HFFc6 (cell line): ENCODE measurements around the gene ZC3H15. TPM values are rescaled to one million over a fixed set of nuclear protein-coding genes. Genes with fewer than 3 reads are reported as not detected.
A peak's percentile ranks its signal among the peaks of the same experiment; 100 is the strongest.

Experiments
- DNase-seq: peaks from one replicate; pipeline ENCODE4 v3.0.0-alpha.2; 2018
- H3K27ac Mint-ChIP-seq: 2 replicates; pipeline ENCODE4 v1.8.0; 2020; ENCODE audit warnings: mild to moderate bottlenecking, mixed read lengths
- H3K27me3 Mint-ChIP-seq: 2 replicates; pipeline ENCODE4 v1.8.0; 2021; ENCODE audit warnings: mild to moderate bottlenecking, moderate library complexity, mixed read lengths; ENCODE audit not compliant: insufficient read depth
- H3K36me3 Mint-ChIP-seq: 2 replicates; pipeline ENCODE4 v1.8.0; 2021; ENCODE audit warnings: low read depth, mixed read lengths
- H3K4me1 Mint-ChIP-seq: 2 replicates; pipeline ENCODE4 v1.8.0; 2020; ENCODE audit warnings: low read depth, mixed read lengths
- H3K4me3 Mint-ChIP-seq: 2 replicates; pipeline ENCODE4 v1.8.0; 2020; ENCODE audit warnings: mild to moderate bottlenecking, moderate library complexity, mixed read lengths
- H3K9me3 Mint-ChIP-seq: 2 replicates; pipeline ENCODE4 v1.8.0; 2020; ENCODE audit warnings: mild to moderate bottlenecking, mixed read lengths
- total RNA-seq, 6 experiments: library from RNA; stranded (reverse); fragmentation: NEBNext Ultra II Directional; extraction: Animal tissue kit (Norgen Biotek cat#: 25700); gene quantifications; 2 replicates in 1 of 6; 3 replicates in 5 of 6; pipeline ENCODE4 v1.2.3, GENCODE V29; 2021
- TF ChIP-seq, protein P1 (sequence below): fragments of 200-600 bp; sonication (generic); IDR thresholded peaks from 2 replicates; pipeline ENCODE4 v1.5.0; 2021; ENCODE audit warnings: antibody characterized with exemption, mild to moderate bottlenecking

ZC3H15 gene
- total RNA-seq, 6 experiments from 2014 or later = 57.8 to 67.7 (median 63.8) TPM

- Mint-ChIP-seq H3K27ac (no peak overlapping the region; the same call in 1 of the 2 replicates), H3K4me1 (peaks cover 22% of the 10 kb centered on the region), H3K36me3 (no peaks in the 10 kb centered on the region), H3K4me3 (no peak overlapping the region; the same call in none of the 2 replicates), H3K27me3 (no peaks in the 10 kb centered on the region), H3K9me3 (no peaks in the 10 kb centered on the region)
- peak; percentile 32 for DNase-seq
- TF ChIP-seq, protein P1, sequence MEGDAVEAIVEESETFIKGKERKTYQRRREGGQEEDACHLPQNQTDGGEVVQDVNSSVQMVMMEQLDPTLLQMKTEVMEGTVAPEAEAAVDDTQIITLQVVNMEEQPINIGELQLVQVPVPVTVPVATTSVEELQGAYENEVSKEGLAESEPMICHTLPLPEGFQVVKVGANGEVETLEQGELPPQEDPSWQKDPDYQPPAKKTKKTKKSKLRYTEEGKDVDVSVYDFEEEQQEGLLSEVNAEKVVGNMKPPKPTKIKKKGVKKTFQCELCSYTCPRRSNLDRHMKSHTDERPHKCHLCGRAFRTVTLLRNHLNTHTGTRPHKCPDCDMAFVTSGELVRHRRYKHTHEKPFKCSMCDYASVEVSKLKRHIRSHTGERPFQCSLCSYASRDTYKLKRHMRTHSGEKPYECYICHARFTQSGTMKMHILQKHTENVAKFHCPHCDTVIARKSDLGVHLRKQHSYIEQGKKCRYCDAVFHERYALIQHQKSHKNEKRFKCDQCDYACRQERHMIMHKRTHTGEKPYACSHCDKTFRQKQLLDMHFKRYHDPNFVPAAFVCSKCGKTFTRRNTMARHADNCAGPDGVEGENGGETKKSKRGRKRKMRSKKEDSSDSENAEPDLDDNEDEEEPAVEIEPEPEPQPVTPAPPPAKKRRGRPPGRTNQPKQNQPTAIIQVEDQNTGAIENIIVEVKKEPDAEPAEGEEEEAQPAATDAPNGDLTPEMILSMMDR = no peak
Measured at GRCh38 chr2:186543561-186544131, 57.6 kb downstream of the ZC3H15 start.

DNA sequence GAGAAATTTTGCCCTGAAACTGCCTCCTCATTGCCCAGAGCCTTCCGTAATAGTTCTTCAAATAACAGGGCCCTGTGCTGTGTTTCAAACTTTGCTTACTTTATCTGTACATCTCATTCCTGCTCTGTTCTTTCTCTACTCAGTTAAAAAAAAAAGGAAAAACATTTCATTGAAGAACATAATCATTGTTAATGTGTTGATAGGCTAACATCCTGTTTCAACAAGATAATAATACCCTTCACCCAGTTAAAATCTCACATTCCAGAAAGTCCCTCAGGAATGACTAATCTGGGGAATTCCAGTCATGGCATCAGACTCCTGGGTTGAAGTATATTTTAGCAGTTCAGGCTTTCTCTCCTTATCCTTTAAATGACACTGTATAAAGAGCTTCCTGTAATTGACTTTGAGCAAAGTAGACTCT, 58.2 kb downstream of the ZC3H15 start:
- no peaks in the 10 kb centered on the region for H3K36me3 Mint-ChIP-seq
- peaks cover 22% of the 10 kb centered on the region for H3K4me1 Mint-ChIP-seq
- H3K4me3 Mint-ChIP-seq = no peak overlapping the region; the same call in none of the 2 replicates
- TF ChIP-seq, protein P1 = no peak
- H3K9me3 Mint-ChIP-seq = no peaks in the 10 kb centered on the region
- H3K27ac Mint-ChIP-seq = no peak overlapping the region; the same call in 1 of the 2 replicates
- H3K27me3 Mint-ChIP-seq = no peaks in the 10 kb centered on the region
- peak; percentile 77 for DNase-seq

- Mint-ChIP-seq H3K9me3 (no peaks in the 10 kb centered on the region), H3K4me3 (no peak overlapping the region), H3K36me3 (no peaks in the 10 kb centered on the region), H3K27me3 (no peaks in the 10 kb centered on the region), H3K4me1 (peaks cover 10% of the 10 kb centered on the region), H3K27ac (no peak overlapping the region)
- TF ChIP-seq, protein P1 = no peak
- peak; percentile 11 for DNase-seq
Measured at GRCh38 chr2:186546846-186547245, 60.8 kb downstream of the ZC3H15 start.

GRCh38 chr2:186551323-186552050, 65.4 kb downstream of the ZC3H15 start:
- Mint-ChIP-seq H3K36me3 (no peaks in the 10 kb centered on the region), H3K27ac (no peak overlapping the region), H3K27me3 (no peaks in the 10 kb centered on the region), H3K4me1 (peaks cover 11% of the 10 kb centered on the region; the same call in 1 of the 2 replicates), H3K9me3 (no peaks in the 10 kb centered on the region), H3K4me3 (no peak overlapping the region)
- TF ChIP-seq, protein P1 = no peak
- DNase-seq = no peak

GRCh38 chr2:186554429-186554828, 68.4 kb downstream of the ZC3H15 start:
- DNase-seq = no peak
- TF ChIP-seq, protein P1 = no peak
- H3K4me1 Mint-ChIP-seq = peaks cover 20% of the 10 kb centered on the region

More at GRCh38 chr2:186554429-186554828, 68.4 kb downstream of the ZC3H15 start:
- Mint-ChIP-seq H3K36me3 (no peaks in the 10 kb centered on the region), H3K27ac (no peak overlapping the region), H3K4me3 (no peak overlapping the region), H3K27me3 (no peaks in the 10 kb centered on the region), H3K9me3 (no peaks in the 10 kb centered on the region)
